SK-N-MC (cell line): Measurements from ENCODE around the gene NOD2.

ENCODE experiments used
- DNase-seq: peaks from one replicate; pipeline ENCODE4 v3.0.0-alpha.2; 2011; ENCODE audit warnings: low read depth, low spot score
- H3K27ac ChIP-seq: fragments of 200-600 bp; sonication (generic); 2 replicates; pipeline ENCODE4 v1.5.1; 2016; ENCODE audit warnings: mixed run types
- H3K36me3 ChIP-seq: fragments of 200-600 bp; sonication (generic); 2 replicates; pipeline ENCODE4 v1.6.1; 2017; ENCODE audit warnings: antibody characterized with exemption, low read length, mixed read lengths; ENCODE audit not compliant: insufficient read depth
- H3K4me3 ChIP-seq: fragments of 200-600 bp; sonication (generic); 2 replicates; pipeline ENCODE4 v1.5.1; 2016
- H3K9ac ChIP-seq: fragments of 200-600 bp; sonication (generic); 2 replicates; pipeline ENCODE4 v1.8.0; 2017; ENCODE audit warnings: mixed run types, mixed read lengths; ENCODE audit not compliant: insufficient read length
- H3K9me3 ChIP-seq: fragments of 200-600 bp; sonication (generic); 2 replicates; pipeline ENCODE4 v1.6.1; 2017; ENCODE audit warnings: low read depth, mild to moderate bottlenecking, antibody characterized with exemption, low read length, moderate library complexity, mixed read lengths
- EZH2 ChIP-seq: fragments of 200-600 bp; sonication (generic); IDR thresholded peaks from one replicate; pipeline ENCODE4 v1.6.1; 2017; ENCODE audit warnings: antibody characterized with exemption
- FOXP2 ChIP-seq: optimal IDR thresholded peaks from 2 replicates; pipeline ENCODE3; 2011; ENCODE audit warnings: mild to moderate bottlenecking, moderate library complexity; ENCODE audit not compliant: insufficient read depth; ENCODE audit errors: extremely low read length, control extremely low read depth
- POLR2AphosphoS5 ChIP-seq: IDR thresholded peaks from 2 replicates; pipeline ENCODE4 v1.6.1; 2012; ENCODE audit warnings: mild to moderate bottlenecking, low read depth, low read length, borderline replicate concordance

NOD2 gene

GRCh38 chr16:50712560-50712898, 19.1 kb downstream of the NOD2 start:
- no peak overlapping the region for H3K9ac ChIP-seq
- no peaks in the 10 kb centered on the region for H3K36me3 ChIP-seq
- no peaks in the 10 kb centered on the region for H3K9me3 ChIP-seq
- no peak for DNase-seq
- TF ChIP-seq FOXP2 (no peak), POLR2AphosphoS5 (no peak), EZH2 (no peak)
- H3K4me3 ChIP-seq, result no peak overlapping the region
- H3K27ac ChIP-seq, result no peak overlapping the region

DNA sequence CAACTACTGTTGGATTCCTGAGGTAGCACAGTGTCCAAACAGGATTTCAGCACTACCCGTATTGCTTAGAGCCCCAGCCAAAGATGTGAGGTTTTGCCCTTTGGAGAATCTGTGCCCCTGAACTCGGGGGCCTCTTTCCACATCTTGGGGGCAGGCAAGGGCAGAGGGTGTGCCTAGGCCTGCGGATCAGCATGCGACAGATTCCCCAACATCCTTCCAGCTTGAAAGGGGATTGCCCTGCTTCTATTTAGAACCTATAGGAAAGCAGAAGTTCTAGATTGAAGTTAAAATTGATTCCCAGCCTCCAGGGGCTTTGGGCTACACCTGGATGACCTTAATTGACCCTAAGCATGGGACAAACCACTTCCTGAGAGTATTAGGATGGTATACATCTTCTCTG, 19.6 kb downstream of the NOD2 start:
- Histone ChIP-seq H3K9ac (no peak overlapping the region), H3K4me3 (no peak overlapping the region), H3K36me3 (no peaks in the 10 kb centered on the region), H3K27ac (no peak overlapping the region), H3K9me3 (no peaks in the 10 kb centered on the region)
- no peak for DNase-seq
- TF ChIP-seq POLR2AphosphoS5 (no peak), EZH2 (no peak), FOXP2 (no peak)

- Histone ChIP-seq H3K27ac (no peak overlapping the region), H3K9me3 (no peaks in the 10 kb centered on the region), H3K9ac (no peak overlapping the region), H3K36me3 (no peaks in the 10 kb centered on the region), H3K4me3 (no peak overlapping the region)
- no peak for DNase-seq
- TF ChIP-seq FOXP2 (no peak), EZH2 (no peak), POLR2AphosphoS5 (no peak)
Measured at GRCh38 chr16:50717091-50717490, 23.7 kb downstream of the NOD2 start.

DNA sequence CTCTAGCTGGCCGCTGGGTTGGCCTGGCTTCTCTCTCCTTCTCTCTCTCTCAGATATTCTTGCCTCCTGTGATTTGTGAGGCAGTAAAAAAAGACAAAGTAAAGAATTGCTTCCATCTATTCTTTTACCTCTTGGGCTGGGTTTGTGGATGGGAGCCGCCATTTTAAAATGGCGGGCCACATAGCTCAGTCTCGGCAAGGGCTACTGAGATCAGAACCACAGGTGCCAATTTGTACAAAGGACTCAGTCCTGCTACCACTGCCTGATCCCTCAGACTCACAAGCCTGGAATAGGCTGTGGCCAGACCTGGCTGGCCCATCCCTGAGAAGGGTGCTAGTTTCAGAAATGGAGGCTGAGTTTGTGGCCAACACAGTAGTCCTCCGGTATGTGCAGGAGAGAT, 24.1 kb downstream of the NOD2 start:
- Histone ChIP-seq H3K4me3 (no peak overlapping the region), H3K36me3 (no peaks in the 10 kb centered on the region), H3K27ac (no peak overlapping the region), H3K9me3 (no peaks in the 10 kb centered on the region), H3K9ac (no peak overlapping the region)
- DNase-seq, result no peak
- TF ChIP-seq FOXP2 (no peak), POLR2AphosphoS5 (no peak), EZH2 (no peak)

DNA sequence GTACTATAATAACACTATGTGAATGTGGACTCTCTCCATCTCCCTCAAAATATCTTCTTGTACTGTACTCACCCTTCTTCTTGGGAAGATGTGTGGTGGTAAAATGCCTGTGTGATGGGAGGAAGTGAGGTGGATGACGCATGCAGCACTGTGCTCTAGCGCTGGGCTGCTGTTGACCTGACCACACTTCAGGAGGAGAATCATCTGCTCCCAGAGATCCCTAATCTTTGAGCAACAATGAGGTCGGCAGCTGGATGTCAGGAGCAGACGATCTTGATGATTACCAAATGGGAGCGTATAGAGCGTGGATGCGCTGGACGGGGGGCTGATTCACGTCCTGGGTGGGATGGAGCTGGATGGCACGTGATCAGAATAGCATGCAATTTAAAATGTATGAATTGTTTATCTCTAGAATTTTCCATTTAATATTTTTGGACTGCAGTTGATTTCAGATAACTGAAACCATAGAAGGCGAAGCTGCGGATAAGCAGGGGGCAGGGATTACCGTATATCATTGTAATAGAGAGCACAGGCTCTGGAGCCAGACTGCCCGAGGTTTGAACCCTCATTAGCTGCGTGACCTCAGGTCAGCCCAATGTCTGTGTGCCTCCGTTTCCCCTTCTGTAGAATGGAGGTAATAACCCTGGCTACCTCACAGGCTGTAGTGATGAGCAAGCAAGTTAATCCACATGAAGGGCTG, 24.8 kb downstream of the NOD2 start:
- Histone ChIP-seq H3K4me3 (no peak overlapping the region), H3K9ac (no peak overlapping the region), H3K36me3 (no peaks in the 10 kb centered on the region), H3K27ac (no peak overlapping the region), H3K9me3 (no peaks in the 10 kb centered on the region)
- no peak for DNase-seq
- TF ChIP-seq FOXP2 (no peak), POLR2AphosphoS5 (no peak), EZH2 (no peak)

GRCh38 chr16:50718761-50719400, 25.5 kb downstream of the NOD2 start:
- Histone ChIP-seq H3K36me3 (no peaks in the 10 kb centered on the region), H3K9ac (no peak overlapping the region), H3K9me3 (no peaks in the 10 kb centered on the region), H3K4me3 (no peak overlapping the region), H3K27ac (no peak overlapping the region)
- no peak for TF ChIP-seq EZH2
- TF ChIP-seq POLR2AphosphoS5, result no peak
- no peak for TF ChIP-seq FOXP2
- DNase-seq, result no peak

DNA sequence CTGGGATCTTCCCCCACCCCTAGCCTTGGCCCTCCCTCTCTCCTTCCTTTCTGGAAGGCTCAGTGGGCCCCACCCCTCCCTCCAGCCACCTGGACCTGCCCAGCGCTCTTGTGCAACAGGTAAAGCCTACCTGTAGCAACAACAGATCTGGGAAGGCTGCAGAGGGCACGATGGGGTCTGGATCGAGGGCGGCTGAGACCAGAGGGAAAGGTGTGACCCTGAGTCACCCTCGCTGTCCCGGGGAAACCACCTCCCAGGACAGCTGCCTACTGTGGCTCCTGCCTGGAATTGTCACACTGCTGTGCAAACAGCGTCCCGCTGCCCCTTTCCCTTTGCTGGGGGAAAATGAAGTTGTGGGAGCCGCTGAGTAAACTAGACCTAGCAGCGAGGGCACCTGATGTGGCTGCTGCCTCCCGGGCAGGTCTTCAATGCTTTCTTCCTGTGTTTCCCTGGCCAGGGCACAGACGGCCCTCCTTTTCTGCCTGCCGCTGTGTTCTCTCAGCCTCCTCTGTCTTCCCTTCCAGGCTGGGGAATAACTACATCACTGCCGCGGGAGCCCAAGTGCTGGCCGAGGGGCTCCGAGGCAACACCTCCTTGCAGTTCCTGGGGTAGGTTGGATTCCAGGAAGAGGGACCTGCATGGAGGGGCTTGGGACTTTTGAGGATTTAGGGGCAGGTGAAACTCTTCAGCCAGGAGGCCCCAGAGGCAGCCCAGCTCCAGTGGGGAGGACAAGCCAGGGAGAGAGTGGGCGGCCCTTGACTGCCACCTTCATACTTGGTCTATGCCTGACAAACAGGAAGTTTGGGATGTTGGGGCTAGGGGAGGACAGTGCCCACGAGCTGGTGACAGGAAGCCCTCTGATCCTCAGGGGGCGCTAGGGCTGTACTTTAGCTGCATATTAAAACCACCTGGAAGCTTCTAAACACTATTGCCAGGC, 26.3 kb downstream of the NOD2 start:
- H3K36me3 ChIP-seq, result no peaks in the 10 kb centered on the region
- no peak overlapping the region for H3K9ac ChIP-seq
- no peaks in the 10 kb centered on the region for H3K9me3 ChIP-seq
- no peak for DNase-seq
- TF ChIP-seq POLR2AphosphoS5 (no peak), FOXP2 (no peak), EZH2 (no peak)
- no peak overlapping the region for H3K27ac ChIP-seq
- H3K4me3 ChIP-seq, result no peak overlapping the region

DNA sequence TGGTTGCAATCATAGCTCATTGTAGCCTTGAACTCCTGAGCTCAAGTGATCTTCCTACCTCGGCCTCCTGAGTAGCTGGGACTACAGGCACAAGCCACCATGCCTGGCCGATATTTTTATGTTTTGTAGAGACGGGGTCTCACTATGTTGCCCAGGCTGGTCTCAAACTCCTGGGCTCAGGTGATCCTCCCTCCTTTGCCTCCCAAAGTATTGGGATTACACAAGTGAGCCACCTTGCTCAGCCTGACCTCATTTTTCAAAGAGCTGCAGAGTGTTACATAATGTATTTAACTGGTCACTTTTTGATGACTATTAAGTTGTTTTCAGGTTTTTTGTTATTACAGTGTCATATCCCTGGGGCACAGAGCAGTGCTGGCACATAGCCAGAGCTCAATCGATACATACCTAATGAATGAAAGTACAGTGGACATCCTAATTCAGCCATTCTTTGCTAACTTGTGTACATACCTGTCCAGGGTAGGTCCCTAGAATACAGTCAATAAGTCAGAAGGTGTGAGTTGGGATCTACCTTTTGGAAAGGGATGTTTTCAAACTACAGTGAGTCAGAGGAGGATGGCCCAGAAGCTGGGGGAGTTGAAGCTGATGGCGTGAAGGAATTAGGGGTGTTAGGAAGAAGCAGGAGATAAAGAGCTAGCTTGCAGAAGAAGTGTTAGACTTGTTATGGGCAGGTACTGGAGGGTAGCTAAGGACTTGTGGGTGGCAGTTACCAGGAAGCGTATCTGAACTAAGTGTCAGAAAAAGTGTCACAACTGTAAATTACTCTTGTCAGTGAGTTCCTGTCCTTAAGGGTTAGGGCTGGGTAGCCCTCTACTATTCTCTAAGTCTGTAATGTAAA, 28.4 kb downstream of the NOD2 start:
- Histone ChIP-seq H3K9me3 (no peaks in the 10 kb centered on the region), H3K36me3 (no peaks in the 10 kb centered on the region), H3K4me3 (no peak overlapping the region), H3K9ac (no peak overlapping the region), H3K27ac (no peak overlapping the region)
- no peak for TF ChIP-seq FOXP2
- no peak for TF ChIP-seq EZH2
- TF ChIP-seq POLR2AphosphoS5, result no peak
- DNase-seq, result no peak
